ENCODE data around the gene MYCBPAP.

The MYCBPAP gene

DNA sequence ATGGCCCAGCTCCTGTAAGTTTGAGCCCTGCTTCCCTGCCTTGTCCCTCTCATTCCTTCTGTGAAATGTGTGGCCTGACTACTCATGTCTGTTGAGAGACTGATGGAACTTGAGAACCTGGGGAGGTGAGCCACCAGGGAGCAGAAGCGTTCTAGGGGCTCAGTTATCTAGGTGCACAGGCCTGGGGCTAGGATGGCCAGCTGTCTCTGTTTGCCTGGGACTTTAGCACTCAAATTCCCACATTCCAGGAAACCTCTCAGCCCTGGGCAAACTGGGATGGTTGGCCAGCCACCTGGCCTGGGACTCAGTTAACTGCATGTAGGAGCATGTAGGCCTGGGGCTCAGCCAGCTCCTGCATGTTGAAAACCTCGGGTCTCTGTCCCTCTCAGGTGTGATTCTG lies 15.0 kb downstream of the MYCBPAP start:
- Histone ChIP-seq H3K36me3 (ENCODE audit: insufficient read depth) (no peaks in the 10 kb centered on the region), H3K27me3 (ENCODE audit: insufficient read depth, low read depth) (no peaks in the 10 kb centered on the region), H3K4me2 (no peak overlapping the region), H4K20me1 (ENCODE audit: insufficient read depth) (no peaks in the 10 kb centered on the region), H3K9ac (no peak overlapping the region), H3K27ac (no peak overlapping the region), H2AFZ (ENCODE audit: low read depth) (no peak overlapping the region), H3K79me2 (ENCODE audit: insufficient read depth, low read depth) (no peaks in the 10 kb centered on the region), H3K4me1 (ENCODE audit: low read depth, poor library complexity, severe bottlenecking) (peaks cover 6% of the 10 kb centered on the region), H3K4me3 (IDR thresholded peaks at IDR 0.05; ENCODE audit: insufficient read depth, low read depth, low read length) (no peak overlapping the region)
- TF ChIP-seq, protein P1, sequence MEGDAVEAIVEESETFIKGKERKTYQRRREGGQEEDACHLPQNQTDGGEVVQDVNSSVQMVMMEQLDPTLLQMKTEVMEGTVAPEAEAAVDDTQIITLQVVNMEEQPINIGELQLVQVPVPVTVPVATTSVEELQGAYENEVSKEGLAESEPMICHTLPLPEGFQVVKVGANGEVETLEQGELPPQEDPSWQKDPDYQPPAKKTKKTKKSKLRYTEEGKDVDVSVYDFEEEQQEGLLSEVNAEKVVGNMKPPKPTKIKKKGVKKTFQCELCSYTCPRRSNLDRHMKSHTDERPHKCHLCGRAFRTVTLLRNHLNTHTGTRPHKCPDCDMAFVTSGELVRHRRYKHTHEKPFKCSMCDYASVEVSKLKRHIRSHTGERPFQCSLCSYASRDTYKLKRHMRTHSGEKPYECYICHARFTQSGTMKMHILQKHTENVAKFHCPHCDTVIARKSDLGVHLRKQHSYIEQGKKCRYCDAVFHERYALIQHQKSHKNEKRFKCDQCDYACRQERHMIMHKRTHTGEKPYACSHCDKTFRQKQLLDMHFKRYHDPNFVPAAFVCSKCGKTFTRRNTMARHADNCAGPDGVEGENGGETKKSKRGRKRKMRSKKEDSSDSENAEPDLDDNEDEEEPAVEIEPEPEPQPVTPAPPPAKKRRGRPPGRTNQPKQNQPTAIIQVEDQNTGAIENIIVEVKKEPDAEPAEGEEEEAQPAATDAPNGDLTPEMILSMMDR (conservative IDR thresholded peaks at IDR 0.05; ENCODE audit: low read depth, low read length): no peak

DNA sequence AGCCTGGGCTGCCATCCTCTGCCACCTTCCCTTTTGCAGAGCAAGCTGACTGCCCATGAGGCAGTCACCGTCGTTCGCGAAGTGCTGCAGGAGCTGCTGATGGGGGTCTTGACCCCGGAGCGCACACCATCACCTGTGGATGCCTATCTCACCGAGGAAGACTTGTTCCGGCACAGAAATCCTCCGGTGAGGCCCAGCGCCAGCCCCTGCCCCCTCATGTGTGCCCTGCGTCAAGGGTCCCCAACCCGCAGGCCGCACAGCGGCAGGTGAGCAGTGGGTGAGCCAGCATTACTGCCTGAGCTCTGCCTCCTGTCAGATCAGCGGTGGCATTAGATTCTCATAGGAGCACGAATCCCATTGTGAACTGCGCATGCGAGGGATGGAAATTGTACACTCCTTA lies 16.6 kb downstream of the MYCBPAP start:
- Histone ChIP-seq H3K36me3 (ENCODE audit: insufficient read depth) (no peaks in the 10 kb centered on the region), H3K79me2 (ENCODE audit: insufficient read depth, low read depth) (no peaks in the 10 kb centered on the region), H3K27ac (no peak overlapping the region), H3K4me1 (ENCODE audit: low read depth, poor library complexity, severe bottlenecking) (peaks cover 6% of the 10 kb centered on the region), H2AFZ (ENCODE audit: low read depth) (no peak overlapping the region), H3K4me2 (no peak overlapping the region), H3K9ac (no peak overlapping the region), H3K27me3 (ENCODE audit: insufficient read depth, low read depth) (no peaks in the 10 kb centered on the region; the same call in 1 of the 2 replicates), H4K20me1 (ENCODE audit: insufficient read depth) (no peaks in the 10 kb centered on the region), H3K4me3 (IDR thresholded peaks at IDR 0.05; ENCODE audit: insufficient read depth, low read depth, low read length) (no peak overlapping the region)
- TF ChIP-seq, protein P1 (conservative IDR thresholded peaks at IDR 0.05; ENCODE audit: low read depth, low read length): no peak

DNA sequence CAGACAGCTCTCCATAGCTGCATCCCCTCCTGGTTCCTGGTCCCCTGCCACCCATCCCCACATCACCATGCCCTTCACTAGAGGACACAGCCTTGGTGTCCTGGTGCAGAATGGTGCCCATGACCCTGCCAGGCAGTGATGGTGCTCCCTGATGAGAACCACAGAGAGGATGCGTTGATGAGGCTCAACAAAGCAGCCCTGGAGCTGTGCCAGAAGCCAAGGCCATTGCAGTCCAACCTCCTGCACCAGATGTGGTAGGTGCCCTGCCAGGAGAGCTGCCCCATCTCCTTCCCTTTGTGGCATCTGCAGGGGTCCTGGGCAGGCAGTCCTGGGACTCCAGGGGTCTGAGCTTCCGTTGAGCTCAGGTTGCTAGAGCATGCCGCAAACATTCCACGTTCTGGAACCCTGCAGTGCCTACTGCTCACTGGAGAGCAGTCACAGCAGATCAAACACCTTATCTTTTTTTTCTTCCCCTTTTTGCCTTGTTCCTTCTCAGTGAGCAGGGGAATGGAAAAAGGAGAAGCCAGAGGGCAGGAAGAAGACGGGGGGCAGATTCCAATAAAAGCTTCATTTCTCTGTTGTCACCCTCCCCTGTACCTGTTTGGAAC lies 19.0 kb downstream of the MYCBPAP start:
- Histone ChIP-seq H3K9ac (no peak overlapping the region), H3K27ac (no peak overlapping the region), H3K4me2 (no peak overlapping the region), H4K20me1 (ENCODE audit: insufficient read depth) (no peaks in the 10 kb centered on the region), H3K79me2 (ENCODE audit: insufficient read depth, low read depth) (no peaks in the 10 kb centered on the region), H2AFZ (ENCODE audit: low read depth) (no peak overlapping the region), H3K27me3 (ENCODE audit: insufficient read depth, low read depth) (peaks cover 18% of the 10 kb centered on the region), H3K4me3 (IDR thresholded peaks at IDR 0.05; ENCODE audit: insufficient read depth, low read depth, low read length) (no peak overlapping the region), H3K4me1 (ENCODE audit: low read depth, poor library complexity, severe bottlenecking) (no peaks in the 10 kb centered on the region), H3K36me3 (ENCODE audit: insufficient read depth) (no peaks in the 10 kb centered on the region)
- TF ChIP-seq, protein P1 (conservative IDR thresholded peaks at IDR 0.05; ENCODE audit: low read depth, low read length): no peak

DNA sequence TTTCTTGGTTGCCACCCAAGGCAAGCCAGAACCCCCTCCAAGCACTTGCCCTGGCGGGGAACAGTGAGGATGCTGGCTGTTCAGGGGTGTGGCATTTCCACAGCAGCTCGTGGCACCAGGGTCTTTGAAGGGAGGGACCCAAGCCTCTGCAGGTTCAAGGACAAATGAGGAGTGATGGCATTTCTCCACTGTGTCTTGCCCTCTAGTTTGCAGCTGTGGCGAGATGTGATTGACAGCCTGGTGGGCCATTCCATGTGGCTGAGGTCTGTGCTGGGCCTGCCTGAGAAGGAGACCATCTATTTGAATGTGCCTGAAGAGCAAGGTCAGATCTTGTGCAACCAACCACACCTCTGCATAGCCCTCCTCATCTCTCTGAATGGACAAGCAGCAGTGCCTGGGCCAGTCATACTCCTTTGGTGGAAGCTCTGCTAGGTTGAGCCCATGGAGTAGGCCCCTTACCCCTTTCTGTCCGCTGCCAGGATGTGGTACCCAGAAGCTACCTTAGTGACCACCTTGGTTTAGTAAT lies 19.8 kb downstream of the MYCBPAP start:
- H3K27me3 ChIP-seq (ENCODE audit: insufficient read depth, low read depth): peaks cover 23% of the 10 kb centered on the region
- H3K79me2 ChIP-seq (ENCODE audit: insufficient read depth, low read depth): no peaks in the 10 kb centered on the region
- no peak overlapping the region for H3K27ac ChIP-seq
- H4K20me1 ChIP-seq (ENCODE audit: insufficient read depth): no peaks in the 10 kb centered on the region
- no peak overlapping the region for H3K9ac ChIP-seq
- no peak overlapping the region for H3K4me3 ChIP-seq (IDR thresholded peaks at IDR 0.05; ENCODE audit: insufficient read depth, low read depth, low read length)
- TF ChIP-seq, protein P1 (conservative IDR thresholded peaks at IDR 0.05; ENCODE audit: low read depth, low read length): no peak
- no peak overlapping the region for H2AFZ ChIP-seq (ENCODE audit: low read depth)
- no peaks in the 10 kb centered on the region for H3K4me1 ChIP-seq (ENCODE audit: low read depth, poor library complexity, severe bottlenecking)
- no peak overlapping the region for H3K4me2 ChIP-seq
- no peaks in the 10 kb centered on the region for H3K36me3 ChIP-seq (ENCODE audit: insufficient read depth)
